ENCODE data around the gene RABGAP1L.

The RABGAP1L gene

DNA sequence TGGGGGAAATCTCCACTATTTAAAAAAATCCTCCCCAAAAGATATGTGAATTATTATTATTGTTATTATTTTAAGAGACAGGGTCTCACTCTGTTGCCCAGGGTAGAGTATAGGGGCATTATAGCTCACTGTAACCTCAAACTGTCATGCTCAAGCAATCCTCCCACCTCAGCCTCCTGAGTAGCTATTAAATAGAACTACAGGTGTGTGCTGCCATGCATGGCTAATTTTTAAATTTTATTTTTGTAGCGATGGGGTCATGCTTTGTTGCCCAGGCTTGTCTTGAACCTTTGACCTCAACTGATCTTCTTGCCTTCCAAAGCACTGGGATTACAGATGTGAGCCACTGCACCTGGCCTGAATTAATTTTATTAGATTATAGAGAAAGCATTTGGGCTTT is 116.8 kb downstream of the RABGAP1L start:
- Histone ChIP-seq H3K9ac (ENCODE audit: low read depth, low read length, poor library complexity, severe bottlenecking) (no peak overlapping the region), H3K79me2 (ENCODE audit: insufficient read depth, low read length) (no peaks in the 10 kb centered on the region)

DNA sequence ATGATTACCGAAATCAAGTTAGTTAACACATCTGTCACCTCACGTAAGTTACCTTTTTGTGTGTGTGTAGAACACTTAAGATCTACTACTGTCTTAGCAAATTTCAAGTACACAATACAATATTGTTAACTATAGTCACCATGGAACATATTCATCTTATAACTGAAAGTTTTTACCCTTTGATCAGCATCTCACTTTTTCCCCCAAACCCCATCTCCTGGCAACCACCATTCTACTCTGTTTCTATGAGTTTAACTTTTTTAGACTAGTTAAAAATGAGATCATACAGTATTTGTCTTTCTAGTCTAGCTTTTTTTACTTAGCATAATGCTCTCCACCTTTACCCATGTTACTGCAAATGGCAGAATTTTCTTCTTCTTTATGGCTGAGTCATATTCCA is 124.7 kb downstream of the RABGAP1L start:
- H3K36me3 ChIP-seq (ENCODE audit: insufficient read depth, low read length): peaks cover 14% of the 10 kb centered on the region; the same call in 1 of the 2 replicates

More for the DNA sequence above, 116.8 kb downstream of the RABGAP1L start:
- TF ChIP-seq EZH2phosphoT487 (IDR thresholded peaks at IDR 0.05; ENCODE audit: borderline replicate concordance): no peak
- TF ChIP-seq, protein P1, sequence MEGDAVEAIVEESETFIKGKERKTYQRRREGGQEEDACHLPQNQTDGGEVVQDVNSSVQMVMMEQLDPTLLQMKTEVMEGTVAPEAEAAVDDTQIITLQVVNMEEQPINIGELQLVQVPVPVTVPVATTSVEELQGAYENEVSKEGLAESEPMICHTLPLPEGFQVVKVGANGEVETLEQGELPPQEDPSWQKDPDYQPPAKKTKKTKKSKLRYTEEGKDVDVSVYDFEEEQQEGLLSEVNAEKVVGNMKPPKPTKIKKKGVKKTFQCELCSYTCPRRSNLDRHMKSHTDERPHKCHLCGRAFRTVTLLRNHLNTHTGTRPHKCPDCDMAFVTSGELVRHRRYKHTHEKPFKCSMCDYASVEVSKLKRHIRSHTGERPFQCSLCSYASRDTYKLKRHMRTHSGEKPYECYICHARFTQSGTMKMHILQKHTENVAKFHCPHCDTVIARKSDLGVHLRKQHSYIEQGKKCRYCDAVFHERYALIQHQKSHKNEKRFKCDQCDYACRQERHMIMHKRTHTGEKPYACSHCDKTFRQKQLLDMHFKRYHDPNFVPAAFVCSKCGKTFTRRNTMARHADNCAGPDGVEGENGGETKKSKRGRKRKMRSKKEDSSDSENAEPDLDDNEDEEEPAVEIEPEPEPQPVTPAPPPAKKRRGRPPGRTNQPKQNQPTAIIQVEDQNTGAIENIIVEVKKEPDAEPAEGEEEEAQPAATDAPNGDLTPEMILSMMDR (conservative IDR thresholded peaks at IDR 0.05; ENCODE audit: low read length): no peak
- Histone ChIP-seq H3K9me3 (ENCODE audit: insufficient read depth, low read depth, low read length) (no peaks in the 10 kb centered on the region), H3K4me2 (ENCODE audit: low read depth, low read length, poor library complexity, severe bottlenecking) (no peak overlapping the region), H3K9me2 (replicated peaks; ENCODE audit: low read depth, low read length) (no peaks in the 10 kb centered on the region), H2AFZ (ENCODE audit: low read length) (no peak overlapping the region), H3K36me3 (ENCODE audit: insufficient read depth, low read length) (peaks cover 6% of the 10 kb centered on the region; the same call in 1 of the 2 replicates), H3F3A (ENCODE audit: low read depth) (no peaks in the 10 kb centered on the region), H3K27me3 (ENCODE audit: insufficient read depth, low read length, poor library complexity, severe bottlenecking) (no peaks in the 10 kb centered on the region), H4K20me1 (ENCODE audit: insufficient read depth, low read length, poor library complexity, severe bottlenecking) (no peaks in the 10 kb centered on the region), H3K4me3 (ENCODE audit: low read length, poor library complexity, severe bottlenecking) (no peak overlapping the region), H3K4me1 (ENCODE audit: insufficient read depth, low read length, poor library complexity, severe bottlenecking) (peaks cover 10% of the 10 kb centered on the region)

DNA sequence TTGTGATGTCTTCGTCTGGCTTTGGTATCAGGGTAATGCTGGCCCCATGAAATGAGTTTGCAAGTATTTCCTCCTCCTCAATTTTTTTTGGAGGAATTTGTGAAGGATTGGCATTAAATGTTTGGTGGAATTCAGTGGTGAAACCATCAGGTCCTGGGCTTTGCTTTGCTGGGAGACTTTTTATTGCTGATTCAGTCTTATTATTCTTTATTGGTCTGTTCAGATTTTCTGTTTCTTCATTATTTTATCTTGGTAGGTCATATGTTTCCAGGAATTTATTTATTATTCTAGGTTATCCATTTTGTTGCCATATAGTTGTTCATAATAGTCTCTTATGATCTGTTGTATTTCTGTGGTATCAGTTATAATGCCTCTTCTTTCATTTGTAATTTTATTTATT is 126.7 kb downstream of the RABGAP1L start:
- Histone ChIP-seq H3K4me2 (ENCODE audit: low read depth, low read length, poor library complexity, severe bottlenecking) (no peak overlapping the region), H3K4me3 (ENCODE audit: low read length, poor library complexity, severe bottlenecking) (no peak overlapping the region), H3K9me2 (replicated peaks; ENCODE audit: low read depth, low read length) (no peaks in the 10 kb centered on the region), H3K4me1 (ENCODE audit: insufficient read depth, low read length, poor library complexity, severe bottlenecking) (no peaks in the 10 kb centered on the region), H3K79me2 (ENCODE audit: insufficient read depth, low read length) (no peaks in the 10 kb centered on the region), H2AFZ (ENCODE audit: low read length) (no peak overlapping the region), H3F3A (ENCODE audit: low read depth) (no peaks in the 10 kb centered on the region), H3K9me3 (ENCODE audit: insufficient read depth, low read depth, low read length) (no peaks in the 10 kb centered on the region; the same call in 1 of the 2 replicates), H3K36me3 (ENCODE audit: insufficient read depth, low read length) (peaks cover 28% of the 10 kb centered on the region; the same call in 1 of the 2 replicates), H3K27me3 (ENCODE audit: insufficient read depth, low read length, poor library complexity, severe bottlenecking) (no peaks in the 10 kb centered on the region), H4K20me1 (ENCODE audit: insufficient read depth, low read length, poor library complexity, severe bottlenecking) (no peaks in the 10 kb centered on the region), H3K9ac (ENCODE audit: low read depth, low read length, poor library complexity, severe bottlenecking) (no peak overlapping the region)
- no peak for TF ChIP-seq EZH2phosphoT487 (IDR thresholded peaks at IDR 0.05; ENCODE audit: borderline replicate concordance)
- TF ChIP-seq, protein P1 (conservative IDR thresholded peaks at IDR 0.05; ENCODE audit: low read length): no peak

More for the DNA sequence above, 124.7 kb downstream of the RABGAP1L start:
- no peak overlapping the region for H3K4me3 ChIP-seq (ENCODE audit: low read length, poor library complexity, severe bottlenecking)
- no peaks in the 10 kb centered on the region for H3K79me2 ChIP-seq (ENCODE audit: insufficient read depth, low read length)
- H3K27me3 ChIP-seq (ENCODE audit: insufficient read depth, low read length, poor library complexity, severe bottlenecking): no peaks in the 10 kb centered on the region
- H3K4me1 ChIP-seq (ENCODE audit: insufficient read depth, low read length, poor library complexity, severe bottlenecking): peaks cover 10% of the 10 kb centered on the region
- no peaks in the 10 kb centered on the region for H3F3A ChIP-seq (ENCODE audit: low read depth)
- H2AFZ ChIP-seq (ENCODE audit: low read length): no peak overlapping the region
- H3K9me3 ChIP-seq (ENCODE audit: insufficient read depth, low read depth, low read length): no peaks in the 10 kb centered on the region; the same call in 1 of the 2 replicates
- H4K20me1 ChIP-seq (ENCODE audit: insufficient read depth, low read length, poor library complexity, severe bottlenecking): no peaks in the 10 kb centered on the region
- H3K4me2 ChIP-seq (ENCODE audit: low read depth, low read length, poor library complexity, severe bottlenecking): no peak overlapping the region
- TF ChIP-seq EZH2phosphoT487 (IDR thresholded peaks at IDR 0.05; ENCODE audit: borderline replicate concordance): no peak
- TF ChIP-seq, protein P1 (conservative IDR thresholded peaks at IDR 0.05; ENCODE audit: low read length): no peak
- no peak overlapping the region for H3K9ac ChIP-seq (ENCODE audit: low read depth, low read length, poor library complexity, severe bottlenecking)
- H3K9me2 ChIP-seq (replicated peaks; ENCODE audit: low read depth, low read length): no peaks in the 10 kb centered on the region
